ENCODE data around the gene STK10. TPM values are rescaled to one million over a fixed set of nuclear protein-coding genes. Genes with fewer than 3 reads are reported as not detected.

STK10 gene
- total RNA-seq, 1 experiment from 2014 or later = 22.9 TPM

DNA sequence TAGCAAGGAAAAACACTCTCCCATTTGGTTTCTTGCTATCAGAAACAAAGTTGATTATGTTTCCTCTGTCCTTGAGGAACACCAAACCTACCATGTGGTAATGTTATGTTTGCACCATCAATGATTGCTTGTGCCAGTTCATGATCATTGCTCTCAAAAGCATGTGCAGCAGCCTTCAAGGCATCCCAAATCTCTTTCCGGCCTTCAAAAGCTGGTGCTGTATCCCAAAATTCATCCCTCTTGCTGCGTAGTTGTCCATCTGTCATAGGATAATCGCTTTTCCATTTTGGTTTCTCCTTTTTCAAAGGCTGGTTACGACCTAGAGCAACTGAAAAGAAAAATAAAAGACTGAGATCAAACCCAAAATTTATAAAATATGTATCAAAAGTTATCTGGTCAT lies 46.0 kb upstream of the STK10 start:
- ATAC-seq (no peak), DNase-seq (ENCODE audit: low read depth, low spot score) (no peak)
- no peaks in the 10 kb centered on the region for H3K27me3 ChIP-seq (ENCODE audit: insufficient read depth, low read length)
- no peaks in the 10 kb centered on the region for H3K9me2 ChIP-seq (ENCODE audit: insufficient read depth)
- TF ChIP-seq POLR2A (IDR thresholded peaks at IDR 0.05; ENCODE audit: borderline replicate concordance, extremely low read depth, insufficient read depth, insufficient read length) = no peak
- no peak for TF ChIP-seq TCF7L2 (IDR thresholded peaks at IDR 0.05; ENCODE audit: borderline replicate concordance, extremely low read depth, insufficient read depth, insufficient read length)
- no peak for TF ChIP-seq FOSL1 (IDR thresholded peaks at IDR 0.05; ENCODE audit: low read depth)
- TF ChIP-seq RAD21 (IDR thresholded peaks at IDR 0.05; ENCODE audit: low read depth) = no peak
- TF ChIP-seq ELF1 (IDR thresholded peaks at IDR 0.05; ENCODE audit: borderline replicate concordance, low read depth) = no peak
- TF ChIP-seq ZFX (IDR thresholded peaks at IDR 0.05) = no peak
- TF ChIP-seq JUND (IDR thresholded peaks at IDR 0.05) = no peak
- TF ChIP-seq CBX3 (IDR thresholded peaks at IDR 0.05; ENCODE audit: low read depth) = no peak
- TF ChIP-seq, protein P1, sequence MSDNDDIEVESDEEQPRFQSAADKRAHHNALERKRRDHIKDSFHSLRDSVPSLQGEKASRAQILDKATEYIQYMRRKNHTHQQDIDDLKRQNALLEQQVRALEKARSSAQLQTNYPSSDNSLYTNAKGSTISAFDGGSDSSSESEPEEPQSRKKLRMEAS (IDR thresholded peaks at IDR 0.05) = no peak
- TF ChIP-seq, protein P2, sequence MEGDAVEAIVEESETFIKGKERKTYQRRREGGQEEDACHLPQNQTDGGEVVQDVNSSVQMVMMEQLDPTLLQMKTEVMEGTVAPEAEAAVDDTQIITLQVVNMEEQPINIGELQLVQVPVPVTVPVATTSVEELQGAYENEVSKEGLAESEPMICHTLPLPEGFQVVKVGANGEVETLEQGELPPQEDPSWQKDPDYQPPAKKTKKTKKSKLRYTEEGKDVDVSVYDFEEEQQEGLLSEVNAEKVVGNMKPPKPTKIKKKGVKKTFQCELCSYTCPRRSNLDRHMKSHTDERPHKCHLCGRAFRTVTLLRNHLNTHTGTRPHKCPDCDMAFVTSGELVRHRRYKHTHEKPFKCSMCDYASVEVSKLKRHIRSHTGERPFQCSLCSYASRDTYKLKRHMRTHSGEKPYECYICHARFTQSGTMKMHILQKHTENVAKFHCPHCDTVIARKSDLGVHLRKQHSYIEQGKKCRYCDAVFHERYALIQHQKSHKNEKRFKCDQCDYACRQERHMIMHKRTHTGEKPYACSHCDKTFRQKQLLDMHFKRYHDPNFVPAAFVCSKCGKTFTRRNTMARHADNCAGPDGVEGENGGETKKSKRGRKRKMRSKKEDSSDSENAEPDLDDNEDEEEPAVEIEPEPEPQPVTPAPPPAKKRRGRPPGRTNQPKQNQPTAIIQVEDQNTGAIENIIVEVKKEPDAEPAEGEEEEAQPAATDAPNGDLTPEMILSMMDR (IDR thresholded peaks at IDR 0.05 in 2 of 3, conservative IDR thresholded peaks at IDR 0.05 in 1 of 3; ENCODE audit: borderline replicate concordance in 1 of 3, insufficient read depth in 1 of 3, low read depth in 2 of 3, low read length in 2 of 3) = no peak
- no peak for TF ChIP-seq EGR1 (IDR thresholded peaks at IDR 0.05; ENCODE audit: low read depth)
- no peak for TF ChIP-seq SP1 (IDR thresholded peaks at IDR 0.05; ENCODE audit: low read depth)
- TF ChIP-seq CEBPB (IDR thresholded peaks at IDR 0.05; ENCODE audit: low read depth) = no peak
- TF ChIP-seq, protein P3, sequence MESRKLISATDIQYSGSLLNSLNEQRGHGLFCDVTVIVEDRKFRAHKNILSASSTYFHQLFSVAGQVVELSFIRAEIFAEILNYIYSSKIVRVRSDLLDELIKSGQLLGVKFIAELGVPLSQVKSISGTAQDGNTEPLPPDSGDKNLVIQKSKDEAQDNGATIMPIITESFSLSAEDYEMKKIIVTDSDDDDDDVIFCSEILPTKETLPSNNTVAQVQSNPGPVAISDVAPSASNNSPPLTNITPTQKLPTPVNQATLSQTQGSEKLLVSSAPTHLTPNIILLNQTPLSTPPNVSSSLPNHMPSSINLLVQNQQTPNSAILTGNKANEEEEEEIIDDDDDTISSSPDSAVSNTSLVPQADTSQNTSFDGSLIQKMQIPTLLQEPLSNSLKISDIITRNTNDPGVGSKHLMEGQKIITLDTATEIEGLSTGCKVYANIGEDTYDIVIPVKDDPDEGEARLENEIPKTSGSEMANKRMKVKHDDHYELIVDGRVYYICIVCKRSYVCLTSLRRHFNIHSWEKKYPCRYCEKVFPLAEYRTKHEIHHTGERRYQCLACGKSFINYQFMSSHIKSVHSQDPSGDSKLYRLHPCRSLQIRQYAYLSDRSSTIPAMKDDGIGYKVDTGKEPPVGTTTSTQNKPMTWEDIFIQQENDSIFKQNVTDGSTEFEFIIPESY (IDR thresholded peaks at IDR 0.05; ENCODE audit: extremely low read depth, insufficient replicate concordance, low read length) = no peak
- TF ChIP-seq ZNF274 (IDR thresholded peaks at IDR 0.05; ENCODE audit: low read depth, low read length) = no peak
- no peak for TF ChIP-seq SIN3A (IDR thresholded peaks at IDR 0.05; ENCODE audit: low read depth)
- TF ChIP-seq, protein P4, sequence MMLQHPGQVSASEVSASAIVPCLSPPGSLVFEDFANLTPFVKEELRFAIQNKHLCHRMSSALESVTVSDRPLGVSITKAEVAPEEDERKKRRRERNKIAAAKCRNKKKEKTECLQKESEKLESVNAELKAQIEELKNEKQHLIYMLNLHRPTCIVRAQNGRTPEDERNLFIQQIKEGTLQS (IDR thresholded peaks at IDR 0.05) = no peak
- no peak for TF ChIP-seq YY1 (IDR thresholded peaks at IDR 0.05; ENCODE audit: extremely low read depth, insufficient replicate concordance, low read depth, low read length)
- TF ChIP-seq, protein P5, sequence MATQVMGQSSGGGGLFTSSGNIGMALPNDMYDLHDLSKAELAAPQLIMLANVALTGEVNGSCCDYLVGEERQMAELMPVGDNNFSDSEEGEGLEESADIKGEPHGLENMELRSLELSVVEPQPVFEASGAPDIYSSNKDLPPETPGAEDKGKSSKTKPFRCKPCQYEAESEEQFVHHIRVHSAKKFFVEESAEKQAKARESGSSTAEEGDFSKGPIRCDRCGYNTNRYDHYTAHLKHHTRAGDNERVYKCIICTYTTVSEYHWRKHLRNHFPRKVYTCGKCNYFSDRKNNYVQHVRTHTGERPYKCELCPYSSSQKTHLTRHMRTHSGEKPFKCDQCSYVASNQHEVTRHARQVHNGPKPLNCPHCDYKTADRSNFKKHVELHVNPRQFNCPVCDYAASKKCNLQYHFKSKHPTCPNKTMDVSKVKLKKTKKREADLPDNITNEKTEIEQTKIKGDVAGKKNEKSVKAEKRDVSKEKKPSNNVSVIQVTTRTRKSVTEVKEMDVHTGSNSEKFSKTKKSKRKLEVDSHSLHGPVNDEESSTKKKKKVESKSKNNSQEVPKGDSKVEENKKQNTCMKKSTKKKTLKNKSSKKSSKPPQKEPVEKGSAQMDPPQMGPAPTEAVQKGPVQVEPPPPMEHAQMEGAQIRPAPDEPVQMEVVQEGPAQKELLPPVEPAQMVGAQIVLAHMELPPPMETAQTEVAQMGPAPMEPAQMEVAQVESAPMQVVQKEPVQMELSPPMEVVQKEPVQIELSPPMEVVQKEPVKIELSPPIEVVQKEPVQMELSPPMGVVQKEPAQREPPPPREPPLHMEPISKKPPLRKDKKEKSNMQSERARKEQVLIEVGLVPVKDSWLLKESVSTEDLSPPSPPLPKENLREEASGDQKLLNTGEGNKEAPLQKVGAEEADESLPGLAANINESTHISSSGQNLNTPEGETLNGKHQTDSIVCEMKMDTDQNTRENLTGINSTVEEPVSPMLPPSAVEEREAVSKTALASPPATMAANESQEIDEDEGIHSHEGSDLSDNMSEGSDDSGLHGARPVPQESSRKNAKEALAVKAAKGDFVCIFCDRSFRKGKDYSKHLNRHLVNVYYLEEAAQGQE (IDR thresholded peaks at IDR 0.05; ENCODE audit: low read depth) = no peak
- TF ChIP-seq EZH2phosphoT487 (IDR thresholded peaks at IDR 0.05; ENCODE audit: borderline replicate concordance) = no peak
- no peak overlapping the region for H3K27ac ChIP-seq (ENCODE audit: low read depth, low read length)
- H3K9ac ChIP-seq (ENCODE audit: low read length) = no peak overlapping the region
- H3K9me3 ChIP-seq (ENCODE audit: control insufficient read depth in 1 of 2, insufficient read depth in 1 of 2, low read depth in 1 of 2, low read length in 2 of 2) = no peaks in the 10 kb centered on the region
- no peak overlapping the region for H3K4me3 ChIP-seq (replicated peaks in 1 of 2; ENCODE audit: low read depth in 1 of 2, low read length in 2 of 2)
- peaks cover 0 to 4% of the 10 kb centered on the region in 2 experiments; a peak in 1 of 4 replicates for H3K4me1 ChIP-seq (ENCODE audit: control insufficient read depth in 1 of 2, insufficient read depth in 2 of 2, low read length in 2 of 2)
- RAD21 ChIA-PET (ENCODE audit: low non-redundant PET in 1 of 2, low total read pairs in 2 of 2, uncharacterized antibody in 2 of 2, unreplicated experiment in 2 of 2) = no interaction called here
- no peaks in the 10 kb centered on the region for H4K20me1 ChIP-seq (ENCODE audit: insufficient read depth)
- POLR2A ChIA-PET = no interaction called here
- CTCF ChIA-PET = no interaction called here
- no peak overlapping the region for H2AFZ ChIP-seq (ENCODE audit: low read depth, low read length, poor library complexity, severe bottlenecking)
- peaks cover 0 to 7% of the 10 kb centered on the region in 2 experiments; a peak in 1 of 4 replicates for H3K36me3 ChIP-seq (ENCODE audit: control insufficient read depth in 1 of 2, insufficient read depth in 2 of 2, low read length in 2 of 2)
- BruUV-seq (replicated peaks) = no TSS peak
- no peak overlapping the region for H3K4me2 ChIP-seq (ENCODE audit: low read length)
- no peaks in the 10 kb centered on the region for H3K79me2 ChIP-seq (ENCODE audit: insufficient read depth, low read length)
- intact Hi-C loops (cut with micrococcal nuclease) = no loop called here
